ENCODE measurements around the gene ADGRL1.

DNA sequence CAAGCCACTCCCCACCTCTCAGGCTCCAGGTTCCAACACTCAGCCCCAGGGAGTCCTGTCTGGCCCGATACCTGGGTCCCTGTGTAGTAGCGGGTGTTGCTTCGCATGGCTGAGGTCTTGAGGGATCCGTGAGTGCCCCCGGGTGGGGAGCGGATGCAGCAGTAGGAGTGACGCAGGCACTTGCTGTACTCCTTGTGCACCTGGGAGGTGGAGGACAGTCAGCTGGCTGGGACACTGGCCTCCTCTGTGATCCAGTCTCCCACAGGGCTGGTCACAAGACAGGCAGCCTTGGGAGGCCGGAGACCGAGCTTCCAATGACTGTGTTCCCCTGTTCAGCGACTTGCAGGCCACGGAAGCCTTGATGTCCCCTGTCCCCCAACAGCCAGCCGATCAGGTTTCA is 53.3 kb downstream of the ADGRL1 start:
- TF ChIP-seq, protein P1, sequence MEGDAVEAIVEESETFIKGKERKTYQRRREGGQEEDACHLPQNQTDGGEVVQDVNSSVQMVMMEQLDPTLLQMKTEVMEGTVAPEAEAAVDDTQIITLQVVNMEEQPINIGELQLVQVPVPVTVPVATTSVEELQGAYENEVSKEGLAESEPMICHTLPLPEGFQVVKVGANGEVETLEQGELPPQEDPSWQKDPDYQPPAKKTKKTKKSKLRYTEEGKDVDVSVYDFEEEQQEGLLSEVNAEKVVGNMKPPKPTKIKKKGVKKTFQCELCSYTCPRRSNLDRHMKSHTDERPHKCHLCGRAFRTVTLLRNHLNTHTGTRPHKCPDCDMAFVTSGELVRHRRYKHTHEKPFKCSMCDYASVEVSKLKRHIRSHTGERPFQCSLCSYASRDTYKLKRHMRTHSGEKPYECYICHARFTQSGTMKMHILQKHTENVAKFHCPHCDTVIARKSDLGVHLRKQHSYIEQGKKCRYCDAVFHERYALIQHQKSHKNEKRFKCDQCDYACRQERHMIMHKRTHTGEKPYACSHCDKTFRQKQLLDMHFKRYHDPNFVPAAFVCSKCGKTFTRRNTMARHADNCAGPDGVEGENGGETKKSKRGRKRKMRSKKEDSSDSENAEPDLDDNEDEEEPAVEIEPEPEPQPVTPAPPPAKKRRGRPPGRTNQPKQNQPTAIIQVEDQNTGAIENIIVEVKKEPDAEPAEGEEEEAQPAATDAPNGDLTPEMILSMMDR (IDR thresholded peaks at IDR 0.05 in 8 of 11, conservative IDR thresholded peaks at IDR 0.05 in 3 of 11), result no peak
- TF ChIP-seq POLR2A (IDR thresholded peaks at IDR 0.05), result no peak
- TF ChIP-seq POLR2AphosphoS5 (IDR thresholded peaks at IDR 0.05), result no peak

Measured in spleen (tissue), 7 donors.